Stimulated activated effector memory CD8-positive, alpha-beta T cell treated with anti-CD3 and anti-CD28 coated beads, Interleukin-12 subunit alpha, Interleukin-12 subunit beta, amount 100 ng/mL, for 72 hours (primary cell): ENCODE measurements around the gene ATG4B.
"Not testable (repeated sequence)": the region's sequence is repeated elsewhere in the genome, so short reads cannot be mapped to it uniquely, and the experiment has no call there.

Experiments
- ATAC-seq: fragments of 150-1000 bp; cut with Tn5 transposase; 2 replicates; pipeline ENCODE4 v1.10.0; 2021
- DNase-seq, 2 donors: peaks; one replicate each; pipeline ENCODE4 v3.0.0; 2021 to 2022; ENCODE audit warnings: low spot score in 2 of 2
- H3K27ac Mint-ChIP-seq: one replicate; pipeline ENCODE4 v1.8.0; 2022; ENCODE audit warnings: mild to moderate bottlenecking, mixed read lengths
- H3K36me3 Mint-ChIP-seq: one replicate; pipeline ENCODE4 v1.8.0; 2022; ENCODE audit warnings: mild to moderate bottlenecking, mixed read lengths
- H3K4me1 Mint-ChIP-seq: one replicate; pipeline ENCODE4 v1.8.0; 2022; ENCODE audit warnings: mixed read lengths
- H3K4me3 Mint-ChIP-seq: one replicate; pipeline ENCODE4 v1.8.0; 2022; ENCODE audit warnings: mild to moderate bottlenecking, mixed read lengths
- H3K9me3 Mint-ChIP-seq: one replicate; pipeline ENCODE4 v1.8.0; 2022; ENCODE audit warnings: mixed read lengths

ATG4B gene

DNA sequence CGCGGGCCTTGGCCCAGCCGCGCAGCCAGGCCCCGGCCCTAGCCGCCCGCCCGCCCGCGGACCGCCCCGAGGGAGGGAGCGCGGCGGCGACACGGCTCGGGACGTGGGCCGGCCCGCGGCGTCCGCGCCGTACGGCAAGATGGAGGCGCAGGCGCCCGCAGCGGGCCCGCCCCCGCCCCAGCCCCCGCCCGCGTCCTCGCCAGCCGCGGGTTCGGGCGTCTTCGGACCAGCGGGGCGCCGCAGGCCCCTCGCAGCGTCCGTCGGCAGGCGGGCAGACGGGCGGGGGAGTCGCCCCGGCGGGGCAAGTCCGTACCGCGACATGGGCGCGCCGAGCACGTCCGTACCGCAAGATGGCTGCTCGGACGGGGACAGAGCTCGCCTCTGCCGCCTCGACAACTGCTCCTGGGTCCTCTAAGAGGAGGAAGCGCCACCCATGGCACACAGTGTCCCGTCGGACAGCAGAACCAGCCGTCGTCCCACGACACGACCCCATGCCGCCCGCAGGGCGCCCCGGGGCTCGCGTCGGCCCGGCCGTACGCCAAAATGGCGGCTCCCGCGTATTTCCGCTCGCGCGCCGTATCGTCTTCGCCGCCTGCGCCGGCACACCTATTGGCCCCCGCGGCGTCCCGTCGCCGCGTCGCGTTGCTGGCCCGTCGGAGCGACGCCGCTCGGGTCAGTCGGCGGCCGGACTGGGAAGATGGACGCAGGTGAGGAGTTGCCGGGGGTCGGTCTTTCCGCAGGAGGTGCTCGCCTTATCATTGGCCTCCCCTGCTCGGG lies at the start of gene ATG4B, which contains the start of gene THAP4:
ATG4B (plus strand) TSS at position 676 of the 777 bp plus-strand sequence; CDS start at position 698, 22 bp downstream.
THAP4 (minus strand) TSS at position 141 of the 777 bp plus-strand sequence. CDS start 141 bp downstream, outside the sequence.
- peak; percentile 82 for ATAC-seq
- Mint-ChIP-seq H3K4me3 (peak within 1 kb of the TSS; percentile 78), H3K27ac (peak within 1 kb of the TSS; percentile 76), H3K9me3 (no peaks in the 10 kb centered on the region), H3K4me1 (peaks cover 56% of the 10 kb centered on the region), H3K36me3 (peaks cover 38% of the 10 kb centered on the region)
- DNase-seq = peak; percentile 75 to 88

DNA sequence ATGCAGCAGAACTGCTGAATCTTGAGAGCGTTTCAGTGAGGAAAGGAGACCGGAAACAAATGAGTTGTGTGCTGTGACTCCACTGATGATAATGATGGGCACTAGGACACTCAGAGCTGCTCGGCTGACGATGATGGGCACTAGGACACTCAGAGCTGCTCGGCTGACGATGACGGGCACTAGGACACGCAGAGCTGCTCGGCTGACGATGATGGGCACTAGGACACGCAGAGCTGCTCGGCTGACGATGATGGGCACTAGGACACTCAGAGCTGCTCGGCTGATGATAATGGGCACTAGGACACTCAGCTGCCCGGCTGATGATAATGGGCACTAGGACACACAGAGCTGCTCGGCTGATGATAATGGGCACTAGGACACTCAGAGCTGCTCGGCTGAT lies 47.6 kb upstream of the ATG4B start:
- not testable (repeated sequence) for DNase-seq, H3K4me1 Mint-ChIP-seq, H3K4me3 Mint-ChIP-seq, H3K27ac Mint-ChIP-seq, ATAC-seq
- Mint-ChIP-seq H3K36me3 (peaks cover 44% of the 10 kb centered on the region), H3K9me3 (peaks cover 12% of the 10 kb centered on the region)

DNA sequence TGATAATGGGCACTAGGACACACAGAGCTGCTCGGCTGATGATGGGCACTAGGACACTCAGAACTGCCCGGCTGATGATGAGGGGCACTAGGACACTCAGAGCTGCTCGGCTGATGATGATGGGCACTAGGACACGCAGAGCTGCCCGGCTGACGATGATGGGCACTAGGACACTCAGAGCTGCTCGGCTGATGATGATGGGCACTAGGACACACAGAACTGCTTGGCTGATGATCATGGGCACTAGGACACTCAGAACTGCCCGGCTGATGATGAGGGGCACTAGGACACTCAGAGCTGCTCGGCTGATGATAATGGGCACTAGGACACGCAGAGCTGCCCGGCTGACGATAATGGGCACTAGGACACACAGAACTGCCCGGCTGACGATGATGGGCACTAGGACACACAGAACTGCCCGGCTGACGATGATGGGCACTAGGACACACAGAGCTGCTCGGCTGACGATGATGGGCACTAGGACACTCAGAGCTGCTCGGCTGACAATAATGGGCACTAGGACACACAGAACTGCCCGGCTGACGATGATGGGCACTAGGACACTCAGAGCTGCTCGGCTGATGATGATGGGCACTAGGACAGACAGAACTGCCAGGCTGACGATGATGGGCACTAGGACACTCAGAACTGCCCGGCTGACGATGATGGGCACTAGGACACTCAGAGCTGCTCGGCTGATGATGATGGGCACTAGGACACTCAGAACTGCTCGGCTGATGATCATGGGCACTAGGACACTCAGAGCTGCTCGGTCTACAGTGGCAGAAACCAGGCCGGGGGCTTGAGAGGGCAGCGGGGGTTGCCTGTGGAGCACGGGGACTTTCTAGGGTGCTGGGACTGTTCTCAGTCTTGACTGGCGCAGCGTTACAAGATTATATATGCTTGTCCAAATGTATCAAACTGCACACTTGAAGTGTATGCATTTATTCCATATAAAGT lies 46.7 kb upstream of the ATG4B start:
- not testable (repeated sequence) for H3K27ac Mint-ChIP-seq, DNase-seq, H3K4me1 Mint-ChIP-seq, ATAC-seq, H3K4me3 Mint-ChIP-seq
- peaks cover 12% of the 10 kb centered on the region for H3K9me3 Mint-ChIP-seq
- peaks cover 44% of the 10 kb centered on the region for H3K36me3 Mint-ChIP-seq

DNA sequence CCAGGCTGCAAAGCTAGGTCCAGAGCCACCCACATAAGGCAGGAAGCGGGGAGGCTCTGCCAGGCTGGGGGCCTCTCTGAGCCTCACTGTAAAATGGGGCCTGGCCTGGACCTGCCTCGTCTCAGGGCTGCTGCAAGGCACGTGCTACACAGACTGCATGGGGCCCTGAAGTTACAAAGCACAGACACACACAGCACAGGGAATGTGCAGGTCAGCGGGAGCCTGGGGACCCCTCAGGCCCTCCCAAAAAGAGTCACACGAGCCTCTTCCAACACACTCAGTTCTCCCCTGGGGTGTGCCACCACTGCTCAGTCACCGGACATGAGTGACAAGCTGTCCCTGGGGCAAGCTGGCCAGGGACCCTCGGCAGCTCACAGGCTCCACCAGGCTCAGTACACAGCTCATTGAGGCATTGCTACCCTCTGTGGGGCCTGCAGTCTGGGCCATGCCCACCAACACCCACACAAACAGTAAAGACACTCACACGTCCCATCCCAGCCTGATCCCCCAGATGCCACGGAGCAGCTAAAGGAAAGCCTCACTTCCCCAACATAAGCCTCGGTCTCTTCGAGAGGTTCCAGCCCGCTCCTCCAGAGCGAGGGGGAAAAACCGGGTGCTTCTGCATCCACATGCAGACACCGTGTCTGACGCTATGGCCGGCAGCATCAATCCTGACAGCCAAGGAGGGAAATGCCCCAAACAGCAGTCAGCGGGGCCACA lies 45.2 kb upstream of the ATG4B start:
- no peak overlapping the region for H3K4me3 Mint-ChIP-seq
- peaks cover 46% of the 10 kb centered on the region for H3K36me3 Mint-ChIP-seq
- ATAC-seq (no peak), DNase-seq (no peak)
- no peak overlapping the region for H3K27ac Mint-ChIP-seq
- H3K4me1 Mint-ChIP-seq = peaks cover 7% of the 10 kb centered on the region
- H3K9me3 Mint-ChIP-seq = peaks cover 3% of the 10 kb centered on the region

DNA sequence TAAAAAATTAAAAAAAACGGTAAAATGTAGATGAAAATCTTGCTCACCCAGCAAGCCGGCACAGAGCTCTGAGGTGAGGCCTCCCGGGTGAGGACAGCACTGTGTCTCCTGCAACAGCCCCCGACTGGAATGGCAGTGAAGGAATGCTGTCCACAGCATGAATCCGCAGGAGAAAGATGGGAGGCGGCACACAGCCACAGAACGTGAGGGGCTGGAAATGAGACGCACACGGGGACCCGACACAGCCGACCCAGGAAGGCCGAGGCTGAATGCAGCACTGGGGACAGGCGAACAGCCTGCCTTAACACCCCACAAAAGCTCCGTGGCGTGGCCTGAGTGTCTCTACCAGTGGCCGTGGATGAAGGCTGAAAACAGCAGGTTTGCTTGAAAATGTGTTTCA lies 44.2 kb upstream of the ATG4B start:
- H3K4me3 Mint-ChIP-seq = no peak overlapping the region
- H3K27ac Mint-ChIP-seq = no peak overlapping the region
- ATAC-seq = no peak

DNA sequence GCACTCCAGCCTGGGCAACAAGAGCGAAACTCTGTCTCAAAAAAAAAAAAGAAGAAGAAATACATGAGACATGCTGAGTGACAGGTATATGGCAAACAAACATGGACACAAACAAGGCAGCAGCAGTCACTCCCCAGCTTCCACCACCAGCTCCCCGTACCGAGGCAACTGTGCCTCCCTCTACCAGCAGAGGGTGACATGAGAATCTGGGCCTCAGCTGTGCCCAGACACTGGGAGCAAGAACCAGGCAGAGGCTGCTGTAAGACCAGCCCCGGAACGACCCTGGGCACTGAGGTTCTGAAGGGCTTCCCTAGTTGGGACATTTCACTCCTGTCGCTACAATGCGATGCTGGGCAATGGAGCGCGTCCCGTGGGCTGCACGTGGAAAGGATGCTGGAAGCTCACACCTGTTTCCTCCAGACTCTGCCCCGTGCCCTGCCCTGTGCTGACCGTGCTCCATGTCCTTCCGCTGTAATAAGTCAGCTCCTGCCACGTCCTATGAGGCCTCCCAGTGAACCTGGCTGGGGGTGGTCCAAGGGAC lies 41.8 kb upstream of the ATG4B start:
- Mint-ChIP-seq H3K9me3 (no peaks in the 10 kb centered on the region), H3K27ac (no peak overlapping the region), H3K36me3 (peaks cover 64% of the 10 kb centered on the region), H3K4me1 (peaks cover 5% of the 10 kb centered on the region), H3K4me3 (no peak overlapping the region)
- no peak for ATAC-seq
- no peak for DNase-seq

More for the DNA sequence above, 44.2 kb upstream of the ATG4B start:
- Mint-ChIP-seq H3K9me3 (peaks cover 1% of the 10 kb centered on the region), H3K4me1 (peaks cover 13% of the 10 kb centered on the region), H3K36me3 (peaks cover 48% of the 10 kb centered on the region)
- no peak for DNase-seq

DNA sequence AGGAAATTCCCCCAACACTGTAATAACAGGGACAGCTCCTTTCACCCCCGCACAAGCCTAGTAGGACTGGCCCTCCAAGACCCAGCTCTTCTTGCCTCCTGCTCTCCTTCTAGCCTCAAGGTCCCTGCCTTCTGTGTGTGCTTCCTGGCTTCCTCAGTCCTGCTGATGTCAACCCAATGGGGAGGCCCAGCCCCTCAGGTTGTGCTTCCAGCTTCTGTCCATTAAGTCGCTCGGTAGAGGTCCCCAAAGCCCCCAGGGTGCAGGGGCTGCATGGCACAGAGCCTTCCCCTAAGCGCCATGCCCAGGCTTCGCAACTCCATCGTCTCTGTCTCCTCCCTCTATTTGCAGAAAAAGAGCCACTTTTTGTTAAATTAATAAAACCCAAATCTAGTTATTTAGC lies 39.9 kb upstream of the ATG4B start:
- Mint-ChIP-seq H3K4me1 (peaks cover 5% of the 10 kb centered on the region), H3K27ac (no peak overlapping the region), H3K4me3 (no peak overlapping the region), H3K9me3 (no peaks in the 10 kb centered on the region), H3K36me3 (peaks cover 83% of the 10 kb centered on the region)
- DNase-seq (no peak), ATAC-seq (no peak)

DNA sequence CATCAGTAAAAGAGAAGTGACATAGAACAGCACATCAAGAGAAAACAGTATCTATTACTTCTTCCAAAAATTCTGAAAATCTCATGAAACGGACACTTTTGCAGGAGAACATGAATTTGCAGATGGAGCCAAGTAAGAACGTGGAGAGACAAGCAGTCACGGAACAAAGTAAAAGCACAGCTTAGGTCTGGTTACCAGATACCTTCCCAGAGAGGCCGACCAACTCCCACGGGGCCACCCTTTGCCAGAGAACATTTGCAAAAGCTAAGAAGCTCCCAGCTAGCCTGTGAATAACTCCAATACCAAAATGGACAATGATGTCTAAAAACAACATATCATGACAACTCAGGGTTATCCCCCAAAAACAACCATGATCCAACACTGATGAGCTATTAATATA lies 39.4 kb upstream of the ATG4B start:
- Mint-ChIP-seq H3K4me3 (no peak overlapping the region), H3K9me3 (no peaks in the 10 kb centered on the region), H3K27ac (no peak overlapping the region), H3K36me3 (peaks cover 86% of the 10 kb centered on the region), H3K4me1 (peaks cover 5% of the 10 kb centered on the region)
- DNase-seq = no peak
- ATAC-seq = no peak

DNA sequence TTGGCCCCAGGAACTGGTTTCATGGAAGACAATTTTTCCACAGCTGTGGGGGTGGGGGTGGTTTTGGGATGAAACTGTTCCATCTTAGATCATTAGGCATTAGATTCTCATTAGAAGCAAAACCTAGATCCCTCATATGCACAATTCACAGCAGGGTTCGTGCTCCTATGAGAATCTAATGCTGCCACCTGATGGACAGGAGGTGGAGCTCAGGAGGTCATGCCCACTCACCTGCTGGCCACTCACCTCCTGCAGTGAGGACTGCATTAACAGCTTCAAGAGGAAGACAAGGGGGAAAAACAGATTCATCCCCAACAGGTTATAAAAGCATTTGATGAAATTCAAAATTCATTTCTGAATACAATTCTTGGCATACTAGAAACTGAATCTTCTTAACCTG lies 39.0 kb upstream of the ATG4B start:
- ATAC-seq = no peak
- Mint-ChIP-seq H3K4me1 (peaks cover 5% of the 10 kb centered on the region), H3K36me3 (peaks cover 90% of the 10 kb centered on the region), H3K4me3 (no peak overlapping the region), H3K27ac (no peak overlapping the region), H3K9me3 (no peaks in the 10 kb centered on the region)
- no peak for DNase-seq

DNA sequence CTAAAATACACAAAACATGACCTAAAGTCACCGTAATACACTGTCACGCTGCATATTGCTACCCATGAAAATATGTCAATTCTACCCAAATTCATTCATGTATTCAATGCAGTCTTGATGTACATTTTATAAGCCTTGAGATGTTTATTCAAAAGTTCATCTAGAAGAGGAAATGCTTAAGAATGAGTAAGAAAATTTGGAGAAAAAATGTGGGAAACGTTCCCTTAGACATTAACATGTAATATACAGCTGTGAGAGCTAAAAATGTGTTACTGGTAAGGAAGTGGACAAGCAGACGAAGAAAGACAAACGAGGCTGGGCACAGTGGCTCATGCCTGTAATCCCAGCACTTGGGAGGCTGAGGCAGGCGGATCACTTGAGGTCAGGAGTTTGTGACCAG lies 37.9 kb upstream of the ATG4B start:
- H3K36me3 Mint-ChIP-seq = peaks cover 95% of the 10 kb centered on the region
- no peak for DNase-seq

DNA sequence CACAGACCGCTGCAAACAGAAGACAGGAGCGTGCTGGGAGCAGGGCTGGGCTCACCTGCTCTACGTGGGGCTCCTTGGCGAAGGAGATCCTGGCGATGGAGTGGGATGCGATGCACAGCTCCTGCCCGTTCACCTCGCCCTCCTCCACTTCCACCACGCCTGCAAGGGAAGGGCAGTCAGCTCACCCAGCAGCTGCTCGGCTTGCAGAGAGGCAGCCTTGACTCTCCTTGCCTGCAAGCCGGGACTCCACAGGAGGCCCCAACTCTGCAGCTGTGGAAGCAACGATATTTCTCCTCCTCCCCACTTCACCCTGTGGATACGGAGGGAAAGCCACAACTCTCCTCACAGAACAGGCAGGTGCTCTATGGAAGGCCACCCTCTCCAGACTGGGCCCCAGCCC lies 35.7 kb upstream of the ATG4B start:
- DNase-seq (no peak), ATAC-seq (no peak)
- Mint-ChIP-seq H3K4me1 (peaks cover 5% of the 10 kb centered on the region), H3K36me3 (peaks cover 93% of the 10 kb centered on the region), H3K27ac (no peak overlapping the region), H3K4me3 (no peak overlapping the region), H3K9me3 (no peaks in the 10 kb centered on the region)

More for the DNA sequence above, 37.9 kb upstream of the ATG4B start:
- ATAC-seq = no peak
- peaks cover 5% of the 10 kb centered on the region for H3K4me1 Mint-ChIP-seq
- no peak overlapping the region for H3K4me3 Mint-ChIP-seq
- no peaks in the 10 kb centered on the region for H3K9me3 Mint-ChIP-seq
- no peak overlapping the region for H3K27ac Mint-ChIP-seq

DNA sequence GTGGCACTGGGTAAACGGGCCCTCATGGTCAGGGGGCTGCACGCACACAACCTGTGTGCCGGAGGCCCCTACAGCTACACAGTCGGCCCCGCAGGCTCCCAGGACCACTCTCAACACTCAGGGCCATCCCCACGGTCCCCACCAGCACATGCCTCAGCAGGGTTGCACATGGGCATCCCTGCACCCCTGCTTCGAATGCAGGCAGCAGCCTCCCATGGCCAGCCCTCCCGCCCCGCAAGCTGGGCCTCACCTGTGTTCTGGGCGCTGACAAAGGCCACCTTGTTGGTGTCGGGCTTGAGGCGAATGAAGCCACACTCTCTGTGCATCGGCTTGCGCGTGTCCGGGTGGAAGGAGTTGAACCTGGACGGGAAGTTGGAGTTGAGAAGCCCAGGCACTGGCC lies 34.8 kb upstream of the ATG4B start:
- H3K27ac Mint-ChIP-seq = no peak overlapping the region
- H3K4me3 Mint-ChIP-seq = no peak overlapping the region
- peaks cover 87% of the 10 kb centered on the region for H3K36me3 Mint-ChIP-seq
- no peak for ATAC-seq
- DNase-seq = no peak
- H3K9me3 Mint-ChIP-seq = no peaks in the 10 kb centered on the region
- peaks cover under 1% of the 10 kb centered on the region for H3K4me1 Mint-ChIP-seq

DNA sequence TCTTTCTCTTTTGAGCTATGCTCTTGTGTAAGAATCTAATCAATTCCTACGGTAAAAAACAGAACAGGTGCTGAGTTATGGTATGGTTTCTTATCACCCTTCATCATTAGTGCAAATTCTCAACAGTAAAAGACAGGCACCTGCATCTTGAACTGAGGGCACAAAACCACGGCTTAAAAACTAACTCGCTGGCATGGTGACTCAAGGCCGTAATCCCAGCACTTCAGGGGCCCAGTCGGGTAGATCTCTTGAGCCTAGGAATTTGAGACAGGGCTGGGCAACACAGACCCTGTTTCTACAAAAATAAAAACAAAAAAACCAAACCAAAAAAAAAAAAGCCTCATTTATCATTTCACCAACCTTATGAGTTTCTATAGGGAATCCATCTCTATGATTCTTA lies 33.8 kb upstream of the ATG4B start:
- Mint-ChIP-seq H3K4me1 (peaks cover 5% of the 10 kb centered on the region), H3K9me3 (no peaks in the 10 kb centered on the region), H3K4me3 (no peak overlapping the region), H3K27ac (no peak overlapping the region), H3K36me3 (peaks cover 77% of the 10 kb centered on the region)
- ATAC-seq (no peak), DNase-seq (no peak)

DNA sequence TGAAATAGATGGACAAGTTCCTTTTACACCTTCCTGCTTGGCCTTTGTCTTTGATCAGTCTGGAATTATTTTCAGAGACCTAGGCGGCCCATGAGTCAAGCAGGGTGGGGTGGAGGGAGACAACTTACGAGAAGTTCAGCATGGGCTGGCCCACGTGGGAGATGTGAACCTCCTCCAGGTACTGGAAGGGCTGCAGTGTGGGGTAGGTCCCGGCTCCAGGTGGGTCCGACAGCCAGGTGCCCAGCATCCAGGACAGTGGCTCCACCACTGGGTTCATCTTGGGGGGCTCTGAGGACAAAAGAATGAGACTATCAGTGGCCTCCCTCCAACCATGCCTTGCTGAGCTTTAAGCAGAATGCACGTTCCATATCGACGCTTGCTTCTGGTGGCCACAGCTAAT lies 31.3 kb upstream of the ATG4B start:
- H3K9me3 Mint-ChIP-seq = no peaks in the 10 kb centered on the region
- ATAC-seq (no peak), DNase-seq (no peak)
- peaks cover 19% of the 10 kb centered on the region for H3K4me1 Mint-ChIP-seq
- peaks cover 52% of the 10 kb centered on the region for H3K36me3 Mint-ChIP-seq
- H3K27ac Mint-ChIP-seq = no peak overlapping the region
- no peak overlapping the region for H3K4me3 Mint-ChIP-seq
